Thoracic aorta (tissue), 2 donors: ENCODE results near the gene DAB2IP. TPM values are rescaled to one million over a fixed set of nuclear protein-coding genes. Genes with fewer than 3 reads are reported as not detected.

ENCODE experiments used
- ATAC-seq: fragments of 150-250 bp; one replicate; pipeline ENCODE4 v1.8.0; 2017; ENCODE audit warnings: low read depth; ENCODE audit not compliant: insufficient number of reproducible peaks, low FRiP score
- DNase-seq: peaks from one replicate; pipeline ENCODE4 v3.0.0-alpha.2; 2020; ENCODE audit warnings: low spot score
- H3K27ac ChIP-seq, 2 donors: fragments of 200-600 bp; sonication (generic); 1 replicate in 1 of 2; 2 replicates in 1 of 2; pipeline ENCODE4 v1.5.1; 2016; ENCODE audit warnings: mild to moderate bottlenecking in 2 of 2, moderate library complexity in 2 of 2
- H3K27me3 ChIP-seq: fragments of 200-600 bp; sonication (generic); replicated peaks from 2 replicates; pipeline ENCODE4 v1.6.0; 2016; ENCODE audit warnings: mild to moderate bottlenecking; ENCODE audit not compliant: insufficient read depth
- H3K36me3 ChIP-seq: fragments of 200-600 bp; sonication (generic); one replicate; pipeline ENCODE4 v1.5.1; 2016
- H3K4me1 ChIP-seq, 2 donors: fragments of 200-600 bp; sonication (generic); 1 replicate in 1 of 2; 2 replicates in 1 of 2; pipeline versions ENCODE4 v1.5.1 to v1.6.0; 2016; ENCODE audit warnings: low read depth in 2 of 2, mild to moderate bottlenecking in 1 of 2; ENCODE audit not compliant: control insufficient read depth in 1 of 2
- H3K4me3 ChIP-seq: fragments of 200-600 bp; sonication (generic); 2 replicates; pipeline ENCODE4 v1.5.1; 2016; ENCODE audit warnings: mild to moderate bottlenecking
- H3K9me3 ChIP-seq: fragments of 200-600 bp; sonication (generic); 2 replicates; pipeline ENCODE4 v1.5.1; 2016
- CTCF ChIP-seq: fragments of 200-600 bp; sonication (generic); IDR thresholded peaks from one replicate; pipeline ENCODE4 v1.5.1; 2019; ENCODE audit warnings: antibody characterized with exemption
- total RNA-seq, 2 donors: library from RNA; depleted of rRNA; stranded (reverse); fragments of >200 nt; gene quantifications; one replicate each; pipeline versions ENCODE4 v1.1.0 to v1.2.3, GENCODE V29; 2016

Gene DAB2IP
- total RNA-seq, 2 donors from 2014 or later: 87.4 to 104 TPM

DNA sequence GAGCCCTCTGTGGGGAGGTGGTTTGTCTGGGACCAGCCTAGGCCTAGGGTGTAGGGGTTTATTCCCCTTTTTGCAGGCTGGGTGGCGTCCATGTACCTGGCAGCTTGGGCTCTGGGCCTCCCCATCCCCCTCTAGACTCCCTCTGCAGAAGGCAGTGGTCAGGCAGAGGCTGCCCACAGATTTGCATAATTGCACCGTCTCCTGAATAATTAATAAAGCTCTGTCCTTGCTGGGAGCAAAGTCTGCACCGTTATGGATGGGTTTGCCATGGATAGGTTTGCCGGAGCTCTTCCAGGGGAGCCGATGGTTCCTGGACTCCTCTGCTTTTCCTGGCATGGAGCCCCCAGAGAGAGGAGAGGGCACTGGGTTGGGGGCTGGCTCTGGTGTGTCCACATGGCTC is 60.4 kb downstream of the DAB2IP start:
- H3K4me3 ChIP-seq: no peak overlapping the region
- no peak overlapping the region for H3K27ac ChIP-seq
- peaks cover 0 to 21% of the 10 kb centered on the region in 2 donors for H3K4me1 ChIP-seq
- no peak for ATAC-seq
- no peaks in the 10 kb centered on the region for H3K9me3 ChIP-seq
- no peak for DNase-seq
- no peak for TF ChIP-seq CTCF
- H3K27me3 ChIP-seq: no peaks in the 10 kb centered on the region
- H3K36me3 ChIP-seq: no peaks in the 10 kb centered on the region

DNA sequence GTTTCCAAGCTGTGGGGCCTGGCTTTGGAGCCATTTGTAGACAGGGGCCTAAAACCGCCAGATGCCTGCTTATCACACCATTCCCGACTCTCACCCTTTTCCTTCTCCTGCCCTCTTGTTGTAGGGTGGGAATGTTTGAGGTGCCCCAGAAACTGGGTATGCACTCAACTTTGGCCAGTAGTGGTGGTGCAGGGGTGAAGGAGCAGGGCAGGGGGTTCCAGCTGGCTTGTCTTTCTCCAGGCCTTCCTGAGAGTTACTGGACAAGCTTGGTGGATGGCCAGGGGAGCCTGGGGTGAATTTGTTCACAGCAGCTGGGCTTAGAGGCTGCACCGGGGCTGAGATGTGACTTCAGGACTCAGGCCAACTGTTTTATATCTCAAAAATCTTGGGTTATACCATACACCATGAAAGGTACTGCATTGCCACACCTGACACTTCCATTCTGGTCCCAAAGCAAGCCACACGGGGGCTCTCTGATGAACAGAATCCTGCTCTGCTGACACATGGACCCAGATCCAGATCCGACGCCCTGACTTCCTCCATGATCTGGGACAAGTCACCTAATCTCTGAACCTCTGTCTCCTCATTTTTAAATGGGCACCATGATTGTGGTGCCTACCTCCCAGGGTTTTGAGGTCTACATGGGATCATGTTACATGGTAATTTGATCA is 62.1 kb downstream of the DAB2IP start:
- no peak for ATAC-seq
- H3K36me3 ChIP-seq: no peaks in the 10 kb centered on the region
- H3K27ac ChIP-seq: no peak overlapping the region
- no peak for TF ChIP-seq CTCF
- H3K9me3 ChIP-seq: no peaks in the 10 kb centered on the region
- DNase-seq: no peak
- H3K4me1 ChIP-seq: peaks cover 3 to 33% of the 10 kb centered on the region in 2 donors
- H3K27me3 ChIP-seq: no peaks in the 10 kb centered on the region
- H3K4me3 ChIP-seq: no peak overlapping the region

DNA sequence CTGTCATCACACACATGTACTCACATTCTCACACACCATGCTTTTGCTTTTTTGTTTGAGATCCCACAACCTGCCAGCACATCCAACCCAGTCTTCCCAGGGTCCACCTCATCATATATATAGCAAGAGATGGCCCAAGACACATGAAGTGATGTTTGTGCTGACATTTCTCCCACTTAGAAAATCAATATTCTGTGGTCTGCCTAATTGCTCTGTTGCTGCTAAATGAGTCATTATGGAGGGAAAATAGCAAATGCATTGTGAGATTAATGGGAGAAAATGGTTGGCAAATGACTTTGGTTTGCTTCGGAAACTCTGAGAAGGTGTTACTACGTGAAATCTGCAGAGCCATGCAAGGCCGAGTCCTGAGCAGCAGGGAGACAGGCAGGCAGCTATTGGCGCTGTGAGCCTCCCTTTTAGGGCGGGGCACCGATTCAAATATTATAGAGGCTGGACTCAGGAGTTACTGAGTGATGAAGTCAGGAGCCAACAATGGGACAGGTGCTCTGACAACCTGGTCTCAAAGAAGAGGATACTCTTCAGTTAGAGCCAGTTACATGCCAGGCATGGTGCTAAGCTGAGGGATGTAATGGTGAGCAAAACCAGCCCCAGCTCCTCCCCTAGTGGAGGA is 62.8 kb downstream of the DAB2IP start:
- H3K9me3 ChIP-seq: no peaks in the 10 kb centered on the region
- H3K27ac ChIP-seq: no peak overlapping the region
- peaks cover 3 to 26% of the 10 kb centered on the region in 2 donors for H3K4me1 ChIP-seq
- no peak for ATAC-seq
- no peaks in the 10 kb centered on the region for H3K36me3 ChIP-seq
- no peaks in the 10 kb centered on the region for H3K27me3 ChIP-seq
- H3K4me3 ChIP-seq: no peak overlapping the region
- DNase-seq: no peak
- TF ChIP-seq CTCF: no peak

DNA sequence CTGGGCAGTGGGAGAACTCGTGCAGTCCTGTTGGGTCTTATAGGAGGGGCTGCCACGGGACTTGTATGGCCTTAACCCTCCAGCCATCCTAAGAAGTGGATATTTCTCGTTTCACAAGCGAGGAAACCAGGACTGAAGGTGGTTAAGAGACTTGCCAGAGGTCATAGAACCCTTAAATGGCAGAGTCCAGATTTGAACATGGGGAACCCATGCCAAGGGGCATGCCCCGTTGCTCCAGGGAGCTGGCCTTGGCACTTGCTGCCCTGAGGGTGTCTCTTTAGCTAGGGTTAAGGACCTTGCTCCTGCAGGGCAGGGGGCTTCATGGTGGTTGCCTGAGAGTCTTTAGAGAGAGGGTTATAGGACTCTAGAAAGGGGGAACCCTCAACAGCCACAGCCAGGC is 63.4 kb downstream of the DAB2IP start:
- no peaks in the 10 kb centered on the region for H3K36me3 ChIP-seq
- no peaks in the 10 kb centered on the region for H3K27me3 ChIP-seq
- no peak for DNase-seq
- ATAC-seq: no peak
- H3K4me1 ChIP-seq: peaks cover 3 to 24% of the 10 kb centered on the region in 2 donors
- no peak overlapping the region for H3K27ac ChIP-seq
- no peak overlapping the region for H3K4me3 ChIP-seq
- no peak for TF ChIP-seq CTCF
- H3K9me3 ChIP-seq: no peaks in the 10 kb centered on the region

DNA sequence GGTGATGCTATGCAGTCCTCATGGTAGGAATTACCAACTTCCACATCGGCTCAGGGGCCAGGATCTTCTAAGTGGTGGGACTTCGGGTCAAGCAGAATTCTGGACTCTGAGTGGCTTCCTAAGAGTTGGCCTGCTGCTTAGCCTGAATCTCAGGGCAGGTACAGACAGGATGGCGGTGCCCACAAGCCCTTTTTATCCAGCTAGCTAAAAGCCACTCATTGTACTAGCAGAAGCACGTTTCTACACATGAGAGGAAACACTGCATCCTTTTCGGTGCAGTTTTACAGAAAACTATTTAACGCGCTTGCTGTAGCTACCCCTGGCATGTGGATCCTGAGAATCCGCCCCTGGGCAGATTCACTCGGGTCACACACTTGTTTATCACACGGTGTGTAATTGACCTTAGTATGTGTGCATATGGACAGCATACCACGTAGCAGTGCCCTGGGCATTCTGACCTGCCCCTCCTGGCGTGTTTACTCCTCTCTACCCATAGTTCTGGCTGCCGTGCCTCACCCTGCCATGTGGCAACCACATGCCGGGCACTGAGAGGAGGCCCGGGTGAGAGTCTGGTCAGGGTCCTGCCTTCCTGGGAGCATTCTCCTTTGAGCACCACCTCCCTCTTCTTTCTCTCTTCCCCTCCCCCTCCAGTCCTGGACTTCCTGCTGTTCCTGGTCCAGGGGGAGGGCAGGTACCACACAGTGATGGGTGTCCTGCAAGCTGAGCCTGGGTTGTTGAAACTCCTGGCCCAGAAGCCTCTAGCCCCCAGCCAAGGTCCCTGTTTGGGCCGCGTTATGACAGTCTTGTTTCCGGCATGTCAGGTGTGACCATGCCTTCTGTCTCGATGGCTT is 65.9 kb downstream of the DAB2IP start:
- Histone ChIP-seq H3K27me3 (no peaks in the 10 kb centered on the region), H3K4me3 (peak overlapping the region; percentile 15), H3K27ac (no peak overlapping the region), H3K9me3 (no peaks in the 10 kb centered on the region), H3K36me3 (no peaks in the 10 kb centered on the region), H3K4me1 (peaks cover 11 to 43% of the 10 kb centered on the region in 2 donors)
- ATAC-seq: no peak
- no peak for TF ChIP-seq CTCF
- no peak for DNase-seq
